ENCODE results near the gene DENND4B.

DENND4B gene

GRCh38 chr1:153968000-153968363, 21.5 kb upstream of the DENND4B start:
- FAIRE-seq = no peak

DNA sequence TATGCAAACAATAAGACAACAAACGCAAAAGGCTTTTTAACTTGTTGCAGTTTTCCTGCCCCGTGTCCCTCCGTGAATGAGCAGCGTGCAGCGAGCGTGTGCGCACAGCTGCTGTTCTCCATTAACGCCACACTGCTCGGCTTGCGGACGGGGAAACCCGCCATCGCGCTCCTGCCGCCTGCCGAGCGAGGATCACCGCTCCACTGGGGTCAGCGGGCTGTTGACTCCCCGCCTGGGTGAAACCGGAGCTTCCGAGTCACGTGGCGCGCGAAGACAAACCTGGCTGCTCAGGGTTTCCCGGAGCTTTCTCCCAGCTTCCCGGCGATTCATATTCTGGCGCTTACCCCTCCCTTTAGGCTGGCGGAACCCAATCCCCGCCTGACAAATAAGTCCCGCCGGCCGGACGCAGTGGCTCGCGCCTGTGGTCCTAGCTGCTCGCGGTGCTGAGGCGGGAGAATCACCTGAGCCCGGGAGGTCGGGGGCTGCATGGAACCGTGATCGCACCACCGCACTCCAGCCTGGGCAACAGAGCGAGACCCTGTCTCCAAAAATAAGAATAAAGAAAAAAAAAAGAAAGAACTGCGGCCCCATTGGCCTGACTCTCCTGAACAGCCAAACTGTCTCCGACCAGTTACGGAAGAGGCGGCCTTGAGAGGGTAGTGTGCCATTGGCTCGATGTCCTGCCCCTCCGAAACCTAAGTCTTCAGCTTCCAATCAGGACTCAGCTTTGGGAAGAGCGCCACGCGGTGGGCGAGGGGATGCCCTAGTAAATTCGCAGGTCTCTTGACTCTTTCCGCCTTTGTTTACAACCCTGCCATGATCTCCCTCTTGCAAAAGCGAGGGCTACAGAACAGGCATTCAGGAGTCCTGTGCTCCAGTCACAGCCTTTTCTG, 20.8 kb upstream of the DENND4B start, which contains the start of gene CREB3L4:
TSS of gene CREB3L4 (plus strand) at position 796 of the 893 bp plus-strand sequence. CDS start 624 bp downstream, outside the sequence.
- peak; percentile 92 for FAIRE-seq

DNA sequence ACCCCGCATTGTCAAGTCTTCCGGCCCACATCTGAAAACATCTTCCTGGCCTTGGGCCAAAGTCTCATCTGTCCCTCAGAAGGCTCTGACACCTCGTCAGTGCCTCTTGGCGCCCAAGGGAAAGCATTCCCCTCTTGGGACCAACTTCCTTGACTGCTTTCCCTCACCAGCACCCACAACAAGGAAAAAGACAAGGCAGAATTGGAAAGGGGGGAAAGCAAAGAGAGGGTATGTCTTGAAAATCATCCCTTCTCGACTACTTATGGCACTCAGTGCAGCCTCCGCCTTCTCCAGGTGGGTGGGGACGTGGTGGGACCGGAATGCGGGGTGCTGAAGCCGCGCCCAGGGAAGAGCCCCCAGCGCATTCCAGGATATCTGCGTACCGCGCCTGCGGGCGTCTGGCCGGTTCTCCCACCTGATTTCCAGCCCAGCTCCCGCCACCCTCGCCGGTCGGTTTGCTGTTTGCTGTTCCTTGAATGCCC, 17.4 kb upstream of the DENND4B start:
- FAIRE-seq = no peak

DNA sequence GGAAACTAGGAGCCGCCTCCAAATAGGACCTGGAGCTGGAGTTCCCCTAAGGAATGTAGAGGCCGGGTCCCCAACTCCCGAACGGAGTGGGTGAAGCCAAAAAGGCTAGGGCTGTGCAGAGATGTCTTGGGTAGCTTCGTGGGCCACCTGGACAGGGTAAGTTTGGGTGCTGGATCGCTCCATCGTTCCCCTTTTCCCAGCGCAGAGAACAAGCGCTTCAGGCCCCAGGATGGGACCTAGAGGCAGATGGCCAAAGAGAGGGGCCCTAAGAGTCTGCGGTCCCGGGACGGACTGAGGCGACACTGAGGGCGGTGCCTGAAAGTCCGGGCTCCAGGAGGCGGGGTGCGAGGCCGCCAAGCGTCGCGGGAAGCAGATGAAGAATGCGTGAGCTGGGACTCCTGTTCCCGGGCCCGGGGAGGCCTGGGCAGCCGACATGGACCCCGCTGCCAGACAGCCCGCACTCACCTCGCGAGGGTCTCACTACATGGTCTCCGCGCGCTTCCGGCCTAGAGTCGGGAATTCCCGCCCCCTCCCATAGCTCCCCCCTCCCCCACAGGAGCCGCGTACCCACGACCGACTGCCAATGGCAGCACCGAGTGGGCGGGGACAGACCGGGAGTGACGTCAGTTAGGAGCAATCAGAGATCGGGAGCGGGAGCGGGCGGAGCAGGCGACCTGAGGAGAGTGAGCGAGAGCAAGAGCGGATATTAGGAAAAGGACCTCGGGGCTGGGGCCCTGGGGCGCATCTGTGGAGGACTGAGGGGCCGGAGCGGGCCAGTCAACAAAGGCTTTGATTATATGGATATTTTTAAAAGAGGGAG, 16.7 kb upstream of the DENND4B start, which contains the start of gene SLC39A1:
TSS of gene SLC39A1 (minus strand) at position 508 of the 820 bp plus-strand sequence. CDS start 822 bp downstream, outside the sequence.
- FAIRE-seq = peak; percentile 87

DNA sequence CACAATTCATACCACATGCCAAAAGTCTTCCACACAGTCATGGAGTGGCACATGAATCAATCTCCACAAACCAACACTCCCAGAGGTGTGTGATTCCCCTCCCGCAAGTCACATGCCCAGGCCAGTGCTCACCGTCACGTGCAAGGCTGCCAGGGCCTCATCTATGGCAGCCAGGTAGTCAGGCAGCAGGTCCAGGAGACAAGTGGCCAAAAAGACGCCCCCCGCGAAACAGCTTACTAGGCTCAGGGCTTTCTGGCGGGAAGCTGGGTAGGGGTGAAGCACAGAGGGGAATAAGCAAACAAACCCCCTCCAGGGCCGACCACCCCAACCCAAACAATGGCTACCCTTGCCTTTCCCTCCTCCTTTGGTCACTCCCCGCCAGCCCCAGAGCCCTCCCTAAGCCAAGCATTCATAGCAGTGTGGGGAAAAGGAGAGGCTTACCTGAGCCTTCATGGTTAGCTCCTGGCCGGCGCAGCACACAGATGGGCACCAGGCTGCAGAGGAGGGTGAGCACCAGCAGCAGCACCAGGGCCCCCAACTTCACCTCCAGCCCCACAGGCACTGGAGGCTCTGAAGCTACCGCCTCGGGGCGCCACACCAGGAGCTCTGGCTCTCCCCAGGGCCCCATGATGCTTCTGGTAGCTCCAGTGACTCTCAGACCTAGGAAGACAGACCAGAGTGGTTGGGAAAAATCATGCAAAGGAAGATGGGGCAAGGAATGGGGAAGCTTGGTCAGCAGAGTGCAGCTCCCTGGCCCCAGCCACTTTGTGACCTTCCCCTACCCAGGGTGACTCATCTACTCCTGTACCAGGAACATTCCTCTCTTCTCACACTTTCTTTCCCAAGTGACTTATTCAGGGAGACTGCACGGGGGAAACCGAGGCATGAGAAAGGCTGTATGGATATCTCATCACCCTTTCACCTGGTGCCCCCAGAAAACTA, 15.8 kb upstream of the DENND4B start:
- no peak for FAIRE-seq

DNA sequence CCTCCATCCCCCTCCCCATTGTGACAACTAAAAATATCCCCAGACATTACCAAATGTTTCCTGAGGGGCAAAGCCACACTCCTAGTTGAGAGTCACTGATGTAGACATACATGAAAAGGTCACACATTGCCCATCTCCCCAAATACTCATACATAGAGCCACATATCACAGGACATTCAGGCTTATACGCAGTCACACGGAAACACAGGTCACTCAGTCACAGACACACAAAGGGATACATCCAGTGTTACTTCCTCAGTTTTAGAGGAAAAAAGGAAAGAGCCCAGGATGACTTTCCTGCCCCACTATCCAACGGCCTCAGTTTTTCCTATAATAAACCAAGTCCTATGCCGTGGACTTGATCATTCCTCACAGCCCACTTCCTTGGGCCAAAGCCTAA, 14.9 kb upstream of the DENND4B start:
- no peak for FAIRE-seq

- no peak for FAIRE-seq
Observed at GRCh38 chr1:153960206-153960605, 13.7 kb upstream of the DENND4B start.

DNA sequence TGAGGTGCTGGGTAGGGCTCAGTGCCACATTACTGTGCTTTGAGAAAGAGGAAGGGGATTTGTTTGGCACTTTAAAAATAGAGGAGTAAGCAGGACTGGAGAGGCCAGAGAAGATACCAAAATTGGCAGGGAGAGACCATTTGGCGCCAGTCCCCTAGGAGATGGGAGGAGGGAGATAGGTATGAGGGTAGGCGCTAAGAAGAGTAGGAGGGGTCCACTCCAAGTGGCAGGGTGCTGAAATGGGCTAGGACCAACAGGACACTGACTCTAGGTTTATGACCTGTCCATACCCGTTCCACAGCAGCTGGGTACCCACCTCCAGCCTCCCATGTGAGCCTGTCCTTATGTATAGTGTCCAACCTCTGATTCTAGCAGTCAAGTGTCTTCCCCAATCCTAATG, 12.9 kb upstream of the DENND4B start:
- no peak for FAIRE-seq

DNA sequence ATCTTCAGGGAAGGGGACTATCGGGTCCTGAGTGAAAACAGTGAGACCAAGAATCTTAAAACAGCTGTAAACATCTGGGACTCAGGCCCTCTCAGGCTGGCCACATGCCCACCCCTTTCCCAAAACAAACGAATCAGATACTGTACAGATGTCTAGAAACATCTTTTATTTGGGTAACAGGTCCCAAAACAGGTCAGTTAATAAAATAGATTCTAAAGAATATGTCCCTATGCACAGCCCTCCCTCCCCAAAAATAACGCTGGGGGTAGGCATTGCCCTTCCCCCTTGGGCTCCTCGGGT, 12.4 kb upstream of the DENND4B start:
- FAIRE-seq = no peak

- peak; percentile 96 for FAIRE-seq
Observed at GRCh38 chr1:153958111-153958960, 11.8 kb upstream of the DENND4B start, which contains the start of gene CRTC2. Gene CRTC2, minus strand, starts transcription at chr1:153958612. Its CDS starts 115 bp downstream, at chr1:153958497.

DNA sequence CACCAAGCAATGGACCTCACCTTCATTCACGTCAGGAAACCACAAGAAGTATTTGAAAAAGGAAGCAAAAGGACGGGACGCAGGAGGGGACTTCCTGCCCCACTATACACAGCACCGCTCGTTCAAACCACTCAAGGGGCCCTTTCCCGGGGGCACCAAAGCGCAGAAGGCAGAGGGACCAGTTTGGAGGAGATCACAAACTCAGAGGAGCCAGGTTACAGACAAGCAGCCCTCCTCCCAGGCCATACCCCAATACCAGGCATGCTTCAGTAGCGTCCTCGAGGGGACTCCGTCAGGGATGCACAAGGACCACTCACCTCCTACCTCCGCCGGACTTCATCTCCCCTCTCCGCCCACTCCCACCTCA, 11.2 kb upstream of the DENND4B start:
- FAIRE-seq = no peak

- no peak for FAIRE-seq
Observed at GRCh38 chr1:153956997-153957715, 10.6 kb upstream of the DENND4B start.

DNA sequence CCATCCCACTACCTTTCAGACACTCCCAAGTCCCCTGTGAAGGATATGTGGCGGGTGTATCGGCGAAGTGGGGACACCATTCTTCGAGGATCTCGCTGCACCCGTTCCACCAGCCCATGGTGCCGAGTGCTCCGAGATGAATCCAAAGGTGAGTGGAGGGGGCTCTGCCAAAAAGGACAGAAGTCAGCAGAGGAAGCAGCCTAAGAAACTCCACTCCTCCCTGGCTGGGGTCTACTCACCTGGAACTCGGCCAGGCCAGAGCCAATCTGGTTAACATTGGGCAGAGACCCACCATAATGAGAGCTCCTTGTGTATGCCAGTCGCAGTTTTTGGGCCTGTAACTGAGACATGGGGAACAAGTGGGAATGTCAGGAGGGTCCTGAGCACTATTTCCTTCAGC, 8.3 kb upstream of the DENND4B start:
- FAIRE-seq = no peak

GRCh38 chr1:153953859-153954365, 7.4 kb upstream of the DENND4B start:
- FAIRE-seq = no peak

DNA sequence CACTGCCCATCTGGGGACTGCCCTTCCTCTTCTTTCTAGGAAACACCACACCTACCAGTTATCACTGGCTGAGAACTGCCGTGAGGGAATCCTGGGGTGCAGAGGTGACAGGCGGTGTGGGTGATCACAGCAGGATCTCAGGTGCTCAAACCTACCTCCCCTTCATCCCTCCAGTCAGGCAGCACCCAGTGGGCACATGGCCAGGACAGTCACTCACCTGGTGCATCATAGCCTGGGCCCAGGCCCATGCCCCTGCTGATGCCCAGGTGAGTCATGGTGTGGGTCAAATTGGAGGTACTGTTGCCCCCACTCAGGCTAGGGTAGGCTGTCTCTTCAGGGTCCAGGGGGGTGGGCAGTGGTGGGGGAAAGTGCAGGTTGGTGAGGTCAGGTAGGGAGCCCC, 5.3 kb upstream of the DENND4B start:
- FAIRE-seq = no peak

- FAIRE-seq = no peak
Observed at GRCh38 chr1:153951183-153951582, 4.7 kb upstream of the DENND4B start.

DNA sequence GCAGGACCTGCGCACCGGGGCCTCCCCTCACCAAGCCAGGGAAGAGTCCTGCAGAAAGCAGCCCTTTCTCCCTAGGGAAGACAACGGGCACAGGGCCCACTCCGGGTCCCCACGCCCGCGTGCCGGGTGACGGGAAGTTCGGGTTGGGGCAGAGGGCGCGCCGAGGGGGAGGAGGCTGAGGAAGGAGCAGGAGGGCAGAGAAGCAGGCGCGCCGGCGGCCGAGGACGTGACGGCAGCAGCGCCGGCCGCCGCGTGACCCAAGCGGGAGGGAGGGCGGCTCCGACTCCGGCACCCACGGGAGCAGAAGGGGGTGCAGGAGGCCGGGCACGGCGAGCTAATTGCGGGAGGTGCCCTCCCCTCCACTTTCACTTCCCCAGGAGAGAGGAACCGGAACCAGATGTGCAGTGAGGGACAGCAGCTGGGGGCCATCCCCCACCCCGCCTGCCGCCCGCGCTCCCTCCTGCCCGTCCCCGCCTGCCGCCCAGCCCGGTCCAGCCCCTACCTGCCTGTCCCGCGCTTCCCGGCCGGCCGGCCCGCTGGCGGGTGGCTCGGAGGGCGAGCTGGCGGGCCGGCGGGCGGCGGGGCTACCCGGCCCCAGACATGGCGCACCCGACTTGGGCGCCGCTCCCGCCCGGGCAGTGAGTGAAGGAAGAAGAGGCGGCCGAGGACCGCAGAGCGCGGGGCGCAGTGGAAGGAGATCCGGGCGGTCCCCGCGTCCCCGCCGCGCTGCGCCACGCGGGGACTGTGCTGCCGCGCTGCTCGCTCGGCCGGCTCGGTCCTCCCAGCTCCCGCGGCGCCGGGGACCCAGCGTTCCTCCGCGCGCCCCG, 510 bp downstream of the DENND4B start:
- no peak for FAIRE-seq

DNA sequence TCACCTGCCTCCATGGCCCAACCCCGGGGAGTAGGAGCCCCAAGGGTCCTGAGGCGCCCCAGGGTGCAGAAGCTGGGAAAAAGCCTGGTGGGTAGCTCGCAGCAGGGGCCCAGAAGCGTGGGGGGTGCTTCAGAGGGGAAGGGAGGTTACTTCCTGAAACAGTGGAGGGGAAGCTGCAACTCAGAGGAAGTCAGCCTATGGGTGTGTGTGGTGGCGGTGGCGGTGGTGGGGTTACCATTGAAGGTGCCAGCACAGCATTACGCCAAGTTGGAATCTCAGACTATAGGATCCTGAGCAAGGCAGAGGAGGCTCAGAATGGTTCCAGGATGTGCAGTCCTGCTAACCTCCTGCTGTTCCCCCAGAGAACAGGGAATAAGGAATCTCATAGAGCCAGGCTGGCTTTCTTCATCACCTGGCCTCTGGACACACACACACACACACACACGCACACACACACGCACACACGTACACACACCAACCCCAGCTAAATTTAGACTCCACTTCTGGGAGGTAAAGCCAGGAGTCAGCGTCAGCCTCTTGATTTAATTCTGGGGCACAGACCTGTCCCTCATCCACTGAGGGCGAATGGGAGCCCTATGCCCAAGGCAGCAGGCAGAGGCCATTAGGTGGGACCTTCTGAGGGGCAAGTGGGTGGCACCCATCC, 1.3 kb downstream of the DENND4B start:
- no peak for FAIRE-seq

GRCh38 chr1:153944827-153945117, 1.7 kb downstream of the DENND4B start:
- no peak for FAIRE-seq
